T-cell (primary cell): ENCODE results near the gene P2RY12. TPM values are rescaled to one million over a fixed set of nuclear protein-coding genes. Genes with fewer than 3 reads are reported as not detected.

Experiments used
- ATAC-seq, 4 experiments: fragments of 200-7000 bp in 3 of 4; fragments of 150-1000 bp in 1 of 4; cut with Tn5 transposase; replicated peaks in 1 of 4; 1 replicate in 3 of 4; 2 replicates in 1 of 4; pipeline ENCODE4 v1.10.0; 2021; ENCODE audit warnings: moderate library complexity in 3 of 4, mild to moderate bottlenecking in 2 of 4, moderate number of reproducible peaks in 1 of 4
- CTCF ChIA-PET, 2 donors: fragments of 300-600 bp; sonication (Branson Sonifier 250); formaldehyde crosslinking; loops; one replicate each; lab custom pipeline; 2022; ENCODE audit warnings: antibody characterized with exemption in 2 of 2; lab: Charles Lee
- POLR2A ChIA-PET, 2 donors: fragments of 300-600 bp; sonication (Branson Sonifier 250); formaldehyde crosslinking; loops; one replicate each; lab custom pipeline; 2022; ENCODE audit warnings: antibody characterized with exemption in 2 of 2; lab: Charles Lee
- DNase-seq, 35 experiments: peaks; one replicate each; pipeline versions ENCODE4 v3.0.0 to v3.0.0-alpha.2; 2013 to 2023
- H3K27ac ChIP-seq: one replicate; pipeline ENCODE4 v1.5.1; 2013; ENCODE audit warnings: low read length
- H3K27me3 ChIP-seq, 2 experiments: replicated peaks in 1 of 2; 1 replicate in 1 of 2; 2 replicates in 1 of 2; pipeline versions ENCODE4 v1.6.1 to v1.7.0; 2013; ENCODE audit warnings: low read length in 1 of 2, mixed read lengths in 1 of 2; ENCODE audit not compliant: control insufficient read depth in 2 of 2, insufficient read depth in 2 of 2; ENCODE audit errors: extremely low read depth in 1 of 2
- H3K36me3 ChIP-seq, 2 donors: 1 replicate in 1 of 2; 2 replicates in 1 of 2; pipeline versions ENCODE4 v1.6.1 to v1.7.0; 2013; ENCODE audit warnings: low read length in 1 of 2; ENCODE audit not compliant: control insufficient read depth in 2 of 2, insufficient read depth in 1 of 2; ENCODE audit errors: extremely low read depth in 1 of 2
- H3K4me1 ChIP-seq, 2 experiments: 1 replicate in 1 of 2; 2 replicates in 1 of 2; pipeline versions ENCODE4 v1.6.1 to v1.7.0; 2013; ENCODE audit warnings: low read length in 2 of 2, mixed read lengths in 1 of 2; ENCODE audit not compliant: insufficient read depth in 2 of 2, control insufficient read depth in 1 of 2; ENCODE audit errors: extremely low read depth in 1 of 2
- H3K4me3 ChIP-seq, 2 donors: 1 replicate in 1 of 2; 2 replicates in 1 of 2; pipeline versions ENCODE4 v1.5.1 to v1.7.0; 2013; ENCODE audit warnings: mild to moderate bottlenecking in 2 of 2, low read length in 1 of 2, moderate library complexity in 1 of 2; ENCODE audit not compliant: control insufficient read depth in 1 of 2; ENCODE audit errors: extremely low read depth in 1 of 2
- H3K9me3 ChIP-seq: 2 replicates; pipeline ENCODE4 v1.7.0; 2013
- H3K27ac Mint-ChIP-seq, 2 donors: one replicate each; pipeline ENCODE4 v1.8.0; 2020 to 2021; ENCODE audit warnings: mild to moderate bottlenecking in 2 of 2, mixed read lengths in 2 of 2
- H3K27me3 Mint-ChIP-seq, 2 donors: one replicate each; pipeline ENCODE4 v1.8.0; 2021 to 2022; ENCODE audit warnings: mixed read lengths in 2 of 2
- H3K36me3 Mint-ChIP-seq: one replicate; pipeline ENCODE4 v1.8.0; 2021; ENCODE audit warnings: mixed read lengths
- H3K4me1 Mint-ChIP-seq, 3 donors: one replicate each; pipeline ENCODE4 v1.8.0; 2020 to 2022; ENCODE audit warnings: mixed read lengths in 3 of 3, mild to moderate bottlenecking in 1 of 3
- H3K4me3 Mint-ChIP-seq, 3 donors: one replicate each; pipeline ENCODE4 v1.8.0; 2020 to 2022; ENCODE audit warnings: mild to moderate bottlenecking in 3 of 3, mixed read lengths in 3 of 3, moderate library complexity in 3 of 3
- H3K9me3 Mint-ChIP-seq, 3 donors: one replicate each; pipeline ENCODE4 v1.8.0; 2020 to 2022; ENCODE audit warnings: mixed read lengths in 3 of 3
- WGBS: methylation state at CpG from one replicate; pipeline ENCODE4 v1.1.5; 2013; ENCODE audit warnings: missing lambda C conversion rate; ENCODE audit not compliant: insufficient coverage; 5-methylcytosine and 5-hydroxymethylcytosine counted together
- total RNA-seq, 35 experiments: library from RNA in 6 of 35; stranded (reverse) in 6 of 35; fragments of 120-200 nt in 1 of 35; gene quantifications; one replicate each; pipeline versions ENCODE4 v1.2.1 to v1.2.4 and lab custom pipeline; 2013 to 2026

Gene P2RY12
- total RNA-seq, 5 donors from 2014 or later (not counting 1 experiment from before 2014, with no cell fraction given), result 0.51 TPM; not detected in 4

- Histone ChIP-seq H3K4me1 (no peaks in the 10 kb centered on the region), H3K27me3 (peaks cover 0 to 3% of the 10 kb centered on the region in 2 experiments), H3K36me3 (no peaks in the 10 kb centered on the region), H3K4me3 (no peak overlapping the region), H3K27ac (no peak overlapping the region), H3K9me3 (no peaks in the 10 kb centered on the region)
- Mint-ChIP-seq H3K36me3 (no peaks in the 10 kb centered on the region), H3K9me3 (peaks cover 0 to 7% (median 0%) of the 10 kb centered on the region in 3 donors), H3K4me1 (no peaks in the 10 kb centered on the region), H3K27ac (no peak overlapping the region), H3K4me3 (no peak overlapping the region), H3K27me3 (peaks cover 0 to 6% of the 10 kb centered on the region in 2 donors)
- ChIA-PET CTCF (no interaction called here), POLR2A (interaction anchor here in 1 of 2 donors (0.6 kb wide), 1 partner anchor 30 kb away, joined by 4 read pairs; no protein-coding TSS in a partner anchor)
- WGBS, result 88% methylated on average over 7 of the region's 9 CpGs
- DNase-seq (no peak), ATAC-seq (no peak)
These were observed 26.5 kb upstream of the P2RY12 start for GRCh38 chr3:151410891-151411559.

GRCh38 chr3:151407928-151408327, 23.4 kb upstream of the P2RY12 start:
- POLR2A ChIA-PET, result no interaction called here
- no peaks in the 10 kb centered on the region for H3K9me3 ChIP-seq
- Mint-ChIP-seq H3K9me3 (peaks cover 0 to 2% (median 0%) of the 10 kb centered on the region in 3 donors), H3K4me1 (no peaks in the 10 kb centered on the region), H3K36me3 (no peaks in the 10 kb centered on the region), H3K4me3 (no peak overlapping the region), H3K27ac (no peak overlapping the region), H3K27me3 (peaks cover 0 to 6% of the 10 kb centered on the region in 2 donors)
- peaks cover 0 to 3% of the 10 kb centered on the region in 2 experiments for H3K27me3 ChIP-seq
- CTCF ChIA-PET, result no interaction called here
- no peaks in the 10 kb centered on the region for H3K4me1 ChIP-seq
- H3K27ac ChIP-seq, result no peak overlapping the region
- DNase-seq (no peak), ATAC-seq (no peak)
- WGBS, result no CpG with 5 or more reads among the region's 2 CpGs
- no peak overlapping the region for H3K4me3 ChIP-seq
- no peaks in the 10 kb centered on the region for H3K36me3 ChIP-seq

GRCh38 chr3:151404316-151404715, 19.8 kb upstream of the P2RY12 start:
- POLR2A ChIA-PET, result no interaction called here
- no peak overlapping the region for H3K27ac Mint-ChIP-seq
- DNase-seq (no peak), ATAC-seq (no peak)
- no peaks in the 10 kb centered on the region for H3K36me3 Mint-ChIP-seq
- Histone ChIP-seq H3K27ac (no peak overlapping the region), H3K4me1 (no peaks in the 10 kb centered on the region), H3K4me3 (no peak overlapping the region), H3K27me3 (peaks cover 0 to 2% of the 10 kb centered on the region in 2 experiments), H3K9me3 (no peaks in the 10 kb centered on the region), H3K36me3 (no peaks in the 10 kb centered on the region)
- no peak overlapping the region for H3K4me3 Mint-ChIP-seq
- no peaks in the 10 kb centered on the region for H3K4me1 Mint-ChIP-seq
- peaks cover 0 to 16% of the 10 kb centered on the region in 2 donors for H3K27me3 Mint-ChIP-seq
- H3K9me3 Mint-ChIP-seq, result no peaks in the 10 kb centered on the region
- no CpG with 5 or more reads among the region's 1 CpG for WGBS
- CTCF ChIA-PET, result interaction anchor here in 1 of 2 donors (0.5 kb wide), 1 partner anchor 916 kb away, joined by 3 read pairs; no protein-coding TSS in a partner anchor

GRCh38 chr3:151403246-151403645, 18.7 kb upstream of the P2RY12 start:
- Mint-ChIP-seq H3K27me3 (peaks cover 0 to 16% of the 10 kb centered on the region in 2 donors), H3K4me1 (no peaks in the 10 kb centered on the region), H3K4me3 (no peak overlapping the region), H3K9me3 (no peaks in the 10 kb centered on the region), H3K36me3 (no peaks in the 10 kb centered on the region), H3K27ac (no peak overlapping the region)
- DNase-seq (no peak), ATAC-seq (no peak)
- ChIA-PET POLR2A (no interaction called here), CTCF (no interaction called here)
- WGBS, result no CpG with 5 or more reads among the region's 2 CpGs
- Histone ChIP-seq H3K4me1 (no peaks in the 10 kb centered on the region), H3K27ac (no peak overlapping the region), H3K27me3 (peaks cover 0 to 2% of the 10 kb centered on the region in 2 experiments), H3K36me3 (no peaks in the 10 kb centered on the region), H3K9me3 (no peaks in the 10 kb centered on the region), H3K4me3 (no peak overlapping the region)

- H3K27ac Mint-ChIP-seq, result no peak overlapping the region
- no peak for ATAC-seq
- ChIA-PET POLR2A (no interaction called here), CTCF (no interaction called here)
- peaks cover 0 to 14% of the 10 kb centered on the region in 2 donors for H3K27me3 Mint-ChIP-seq
- Histone ChIP-seq H3K27me3 (peaks cover 0 to 2% of the 10 kb centered on the region in 2 experiments), H3K27ac (no peak overlapping the region), H3K4me1 (no peaks in the 10 kb centered on the region), H3K4me3 (no peak overlapping the region), H3K36me3 (no peaks in the 10 kb centered on the region), H3K9me3 (no peaks in the 10 kb centered on the region)
- H3K4me1 Mint-ChIP-seq, result no peaks in the 10 kb centered on the region
- H3K36me3 Mint-ChIP-seq, result no peaks in the 10 kb centered on the region
- no peak overlapping the region for H3K4me3 Mint-ChIP-seq
- WGBS, result no CpG with 5 or more reads among the region's 3 CpGs
- no peak for DNase-seq
- no peaks in the 10 kb centered on the region for H3K9me3 Mint-ChIP-seq
These were observed 17.8 kb upstream of the P2RY12 start for GRCh38 chr3:151402349-151402748.

- H3K4me1 Mint-ChIP-seq, result no peaks in the 10 kb centered on the region
These were observed 15.8 kb upstream of the P2RY12 start for GRCh38 chr3:151400341-151400740.

More at GRCh38 chr3:151400341-151400740, 15.8 kb upstream of the P2RY12 start:
- ChIA-PET POLR2A (interaction anchor here in 1 of 2 donors (0.7 kb wide), 1 partner anchor 1266 kb away, joined by 4 read pairs; no protein-coding TSS in a partner anchor), CTCF (no interaction called here)
- Mint-ChIP-seq H3K27me3 (peaks cover 0 to 10% of the 10 kb centered on the region in 2 donors), H3K27ac (no peak overlapping the region), H3K4me3 (no peak overlapping the region), H3K9me3 (no peaks in the 10 kb centered on the region), H3K36me3 (no peaks in the 10 kb centered on the region)
- peaks cover 0 to 2% of the 10 kb centered on the region in 2 experiments for H3K27me3 ChIP-seq
- no peaks in the 10 kb centered on the region for H3K9me3 ChIP-seq
- H3K4me1 ChIP-seq, result no peaks in the 10 kb centered on the region
- no peak overlapping the region for H3K27ac ChIP-seq
- WGBS, result 96% methylated on average over 3 of the region's 4 CpGs
- DNase-seq (no peak), ATAC-seq (no peak)
- no peak overlapping the region for H3K4me3 ChIP-seq
- H3K36me3 ChIP-seq, result no peaks in the 10 kb centered on the region
